Urinary bladder (tissue), 4 donors: ENCODE results near the gene NT5C3B. TPM values are rescaled to one million over a fixed set of nuclear protein-coding genes. Genes with fewer than 3 reads are reported as not detected.
"Not testable (repeated sequence)": the region's sequence is repeated elsewhere in the genome, so short reads cannot be mapped to it uniquely, and the experiment has no call there.

Experiments
- DNase-seq: peaks from one replicate; pipeline ENCODE4 v3.0.0-alpha.2; 2015; ENCODE audit errors: extremely low spot score
- H3K27ac ChIP-seq: one replicate; pipeline ENCODE4 v1.5.1; 2013; ENCODE audit warnings: low read depth, mild to moderate bottlenecking, moderate library complexity
- H3K36me3 ChIP-seq: one replicate; pipeline ENCODE4 v1.6.1; 2013; ENCODE audit warnings: mild to moderate bottlenecking, moderate library complexity; ENCODE audit not compliant: insufficient read depth
- H3K4me1 ChIP-seq: one replicate; pipeline ENCODE4 v1.6.1; 2013; ENCODE audit warnings: mild to moderate bottlenecking, moderate library complexity; ENCODE audit not compliant: insufficient read depth
- H3K4me3 ChIP-seq: one replicate; pipeline ENCODE4 v1.5.1; 2013; ENCODE audit warnings: low read depth, low read length
- WGBS: extraction: QIAGEN DNeasy Blood & Tissue Kit; methylation state at CpG from one replicate; pipeline ENCODE4 v1.1.7; 2013; 5-methylcytosine and 5-hydroxymethylcytosine counted together
- polyA plus RNA-seq: library from polyadenylated mRNA; stranded (reverse); fragments of 200-250 nt; gene quantifications from one replicate; pipeline ENCODE4 v1.2.3, GENCODE V29; 2013
- total RNA-seq: library from RNA; depleted of rRNA; stranded (reverse); fragments of >200 nt; gene quantifications from one replicate; pipeline ENCODE4 v1.2.3, GENCODE V29; 2014
- donor health status: healthy with polysubstance abuse.
- donor health status: healthy.

NT5C3B gene
- total RNA-seq (40.8 TPM), polyA plus RNA-seq (67.9 TPM)

- H3K4me3 ChIP-seq, result peak within 1 kb of the TSS; percentile 95
- peaks cover 2% of the 10 kb centered on the region for H3K36me3 ChIP-seq
- 2% methylated on average over 72 of the region's 72 CpGs for WGBS
- H3K4me1 ChIP-seq, result no peaks in the 10 kb centered on the region
- H3K27ac ChIP-seq, result peak within 1 kb of the TSS; percentile 78
- no peak for DNase-seq
Measured at GRCh38 chr17:41835800-41836549, at the start of gene NT5C3B. Gene NT5C3B, minus strand, starts transcription at chr17:41836232. Its CDS starts 39 bp downstream, at chr17:41836193.

GRCh38 chr17:41885733-41886132 lies 49.7 kb upstream of the NT5C3B start:
- WGBS, result 79% methylated on average over 6 of the region's 6 CpGs
- no peak for DNase-seq
- H3K36me3 ChIP-seq, result peaks cover 4% of the 10 kb centered on the region
- no peak overlapping the region for H3K27ac ChIP-seq
- H3K4me1 ChIP-seq, result no peaks in the 10 kb centered on the region
- H3K4me3 ChIP-seq, result no peak overlapping the region

DNA sequence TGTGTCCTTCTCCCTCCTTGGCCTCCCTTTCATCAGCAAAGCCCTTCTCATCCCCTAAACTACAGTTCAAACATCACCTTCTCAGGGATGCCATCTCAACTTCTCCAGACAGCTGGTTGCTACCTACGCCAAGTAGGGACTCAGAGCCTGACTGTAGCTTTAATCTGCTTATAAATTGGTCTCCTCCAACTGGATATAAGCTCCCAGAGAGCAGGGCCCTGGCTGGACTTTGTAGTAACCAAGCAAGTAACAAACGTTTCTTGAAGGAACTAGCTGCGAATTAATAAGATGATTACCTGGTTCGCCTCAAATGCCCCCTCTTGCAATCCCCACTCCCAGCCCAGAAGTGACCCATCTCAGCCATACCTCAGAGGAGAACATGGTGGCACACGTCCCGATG lies 46.7 kb upstream of the NT5C3B start:
- Histone ChIP-seq H3K4me3 (no peak overlapping the region), H3K36me3 (peaks cover 7% of the 10 kb centered on the region), H3K27ac (no peak overlapping the region), H3K4me1 (no peaks in the 10 kb centered on the region)
- WGBS, result 89% methylated on average over 6 of the region's 6 CpGs
- DNase-seq, result no peak

DNA sequence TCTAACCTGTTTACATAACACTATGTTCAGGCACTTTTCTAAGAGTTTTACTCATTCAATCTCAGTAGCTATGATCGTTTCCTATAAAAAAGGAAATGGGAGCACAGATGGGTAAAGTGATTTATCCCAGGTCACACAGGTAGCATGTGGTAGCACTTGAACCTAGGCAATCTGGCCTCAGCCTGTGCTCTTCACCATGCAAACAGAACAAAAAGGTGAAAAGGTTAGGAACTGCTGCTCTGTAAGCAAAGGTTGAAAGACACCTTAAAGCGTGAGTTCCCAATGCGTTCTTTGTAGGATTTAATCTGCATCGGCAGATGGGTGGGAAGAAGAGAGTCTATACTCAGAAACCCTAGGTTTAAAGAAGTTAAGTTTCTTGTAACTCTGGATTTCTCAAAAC lies 44.1 kb upstream of the NT5C3B start:
- no peaks in the 10 kb centered on the region for H3K4me1 ChIP-seq
- no peak overlapping the region for H3K4me3 ChIP-seq
- H3K36me3 ChIP-seq, result peaks cover 7% of the 10 kb centered on the region
- 92% methylated on average over 4 of the region's 4 CpGs for WGBS
- DNase-seq, result no peak
- no peak overlapping the region for H3K27ac ChIP-seq

DNA sequence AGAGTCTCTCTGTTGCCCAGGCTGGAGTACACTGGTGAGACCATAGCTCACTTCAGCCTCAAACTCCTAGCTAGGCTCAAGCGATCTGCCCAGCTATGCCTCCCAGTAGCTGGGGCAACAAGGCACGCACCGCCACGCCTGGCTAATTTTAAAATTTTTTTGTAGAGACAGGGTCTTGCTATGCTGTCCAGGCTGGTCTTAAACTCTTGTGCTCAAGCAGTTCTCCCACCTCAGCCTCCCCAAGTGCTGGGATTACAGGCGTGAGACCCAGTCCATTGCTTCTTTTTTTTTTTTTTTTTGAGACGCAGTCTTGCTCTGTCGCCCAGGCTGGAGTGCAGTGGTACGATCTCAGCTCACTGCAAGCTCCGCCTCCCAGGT lies 38.2 kb upstream of the NT5C3B start:
- not testable (repeated sequence) for H3K36me3 ChIP-seq, H3K4me1 ChIP-seq, H3K27ac ChIP-seq, H3K4me3 ChIP-seq, DNase-seq
- WGBS, result 94% methylated on average over 9 of the region's 9 CpGs

- DNase-seq, result no peak
- 96% methylated on average over 10 of the region's 10 CpGs for WGBS
- no peaks in the 10 kb centered on the region for H3K4me1 ChIP-seq
- H3K36me3 ChIP-seq, result peaks cover 4% of the 10 kb centered on the region
- H3K27ac ChIP-seq, result no peak overlapping the region
- no peak overlapping the region for H3K4me3 ChIP-seq
Measured at GRCh38 chr17:41873559-41874292, 37.7 kb upstream of the NT5C3B start.

DNA sequence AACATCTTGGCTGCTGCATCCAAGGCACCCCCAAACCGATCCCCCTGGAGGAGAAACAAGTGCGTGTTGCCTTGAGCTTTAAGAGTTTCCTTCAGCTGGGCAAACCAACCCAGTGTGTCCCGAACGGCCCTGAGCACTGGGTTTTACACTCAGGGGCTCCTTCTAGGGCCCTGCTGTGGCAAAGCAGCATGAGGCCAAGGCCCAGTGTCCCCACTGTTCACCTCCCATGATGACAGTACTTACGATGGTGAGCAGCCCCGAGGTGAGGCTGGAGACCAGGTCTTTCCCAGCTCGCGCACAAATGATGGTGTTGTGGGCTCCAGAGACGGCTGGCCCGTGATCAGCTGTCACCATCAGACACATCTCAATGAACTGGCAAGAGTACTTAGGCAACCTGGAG lies 35.8 kb upstream of the NT5C3B start:
- WGBS, result 93% methylated on average over 10 of the region's 10 CpGs
- no peak overlapping the region for H3K27ac ChIP-seq
- no peaks in the 10 kb centered on the region for H3K4me1 ChIP-seq
- no peak for DNase-seq
- H3K36me3 ChIP-seq, result peaks cover 1% of the 10 kb centered on the region
- no peak overlapping the region for H3K4me3 ChIP-seq

DNA sequence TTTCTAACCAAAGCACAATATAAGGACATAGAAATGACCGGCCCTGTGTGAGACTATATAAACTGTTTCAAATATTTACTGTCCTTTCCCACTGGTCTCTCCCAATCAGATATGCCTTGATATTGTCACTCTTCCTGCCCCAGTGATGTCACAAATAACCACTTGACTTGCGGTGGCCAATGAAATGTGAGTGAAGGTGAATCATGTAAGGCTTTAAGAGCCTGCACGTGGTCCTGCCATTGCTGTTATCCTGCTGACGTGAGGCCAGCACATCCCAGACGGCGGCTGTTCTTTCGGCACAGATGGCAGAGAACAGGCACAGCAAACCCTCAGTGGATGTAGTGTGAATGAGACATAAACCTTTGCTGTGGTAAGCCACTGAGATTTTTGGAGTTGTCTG lies 34.6 kb upstream of the NT5C3B start:
- Histone ChIP-seq H3K4me1 (no peaks in the 10 kb centered on the region), H3K36me3 (peaks cover 1% of the 10 kb centered on the region), H3K4me3 (no peak overlapping the region), H3K27ac (no peak overlapping the region)
- 83% methylated on average over 7 of the region's 7 CpGs for WGBS
- no peak for DNase-seq

GRCh38 chr17:41870097-41870496 lies 34.1 kb upstream of the NT5C3B start:
- H3K4me1 ChIP-seq, result no peaks in the 10 kb centered on the region
- 79% methylated on average over 2 of the region's 2 CpGs for WGBS
- no peak overlapping the region for H3K4me3 ChIP-seq
- DNase-seq, result no peak
- no peak overlapping the region for H3K27ac ChIP-seq
- peaks cover 1% of the 10 kb centered on the region for H3K36me3 ChIP-seq

DNA sequence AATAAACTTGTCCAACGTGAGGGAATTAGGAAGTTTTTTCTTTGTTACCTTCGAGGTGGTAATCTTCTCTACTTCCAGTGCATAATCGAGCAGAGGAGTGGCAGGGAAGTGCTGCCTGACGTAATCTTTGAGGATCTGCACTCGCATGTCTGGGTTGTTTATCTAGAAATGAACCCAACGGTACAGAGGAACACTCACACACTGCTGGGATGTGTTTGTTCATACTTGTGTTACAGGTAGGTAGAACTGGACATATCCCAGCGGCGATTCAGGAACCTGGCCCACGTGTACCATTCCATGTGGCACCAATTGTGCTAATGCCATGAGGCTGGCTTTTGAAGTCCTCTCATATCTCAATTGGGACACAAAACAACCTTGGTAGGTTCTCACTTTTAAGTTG lies 33.4 kb upstream of the NT5C3B start:
- Histone ChIP-seq H3K36me3 (peaks cover 1% of the 10 kb centered on the region), H3K4me3 (no peak overlapping the region), H3K4me1 (no peaks in the 10 kb centered on the region), H3K27ac (no peak overlapping the region)
- WGBS, result 71% methylated on average over 9 of the region's 9 CpGs
- no peak for DNase-seq

GRCh38 chr17:41868568-41868967 lies 32.5 kb upstream of the NT5C3B start:
- Histone ChIP-seq H3K4me3 (no peak overlapping the region), H3K27ac (no peak overlapping the region), H3K36me3 (peaks cover 1% of the 10 kb centered on the region), H3K4me1 (no peaks in the 10 kb centered on the region)
- DNase-seq, result no peak
- 77% methylated on average over 3 of the region's 3 CpGs for WGBS

GRCh38 chr17:41865596-41865893 lies 29.5 kb upstream of the NT5C3B start:
- peak; percentile 23 for DNase-seq
- Histone ChIP-seq H3K36me3 (no peaks in the 10 kb centered on the region), H3K4me3 (peak overlapping the region; percentile 87), H3K27ac (no peak overlapping the region), H3K4me1 (peaks cover 2% of the 10 kb centered on the region)
- under 1% methylated on average over 10 of the region's 10 CpGs for WGBS

GRCh38 chr17:41864836-41865595 lies 29.0 kb upstream of the NT5C3B start, which contains the start of gene KLHL11:
Gene KLHL11, minus strand, starts transcription at chr17:41865423. Its CDS starts 53 bp downstream, at chr17:41865370.
- peak within 1 kb of the TSS; percentile 87 for H3K4me3 ChIP-seq
- no peaks in the 10 kb centered on the region for H3K36me3 ChIP-seq
- peaks cover 2% of the 10 kb centered on the region for H3K4me1 ChIP-seq
- DNase-seq, result peak; percentile 66
- under 1% methylated on average over 90 of the region's 90 CpGs for WGBS
- H3K27ac ChIP-seq, result peak within 1 kb of the TSS; percentile 97

GRCh38 chr17:41864498-41864835 lies 28.4 kb upstream of the NT5C3B start:
- H3K27ac ChIP-seq, result no peak overlapping the region
- peak overlapping the region; percentile 87 for H3K4me3 ChIP-seq
- under 1% methylated on average over 25 of the region's 25 CpGs for WGBS
- no peaks in the 10 kb centered on the region for H3K36me3 ChIP-seq
- peaks cover 2% of the 10 kb centered on the region for H3K4me1 ChIP-seq
- no peak for DNase-seq
